Keratinocyte (primary cell): ENCODE results near the gene TMC7.

ENCODE experiments used
- CTCF ChIP-seq, 3 experiments: IDR thresholded peaks in 1 of 3; conservative IDR thresholded peaks in 1 of 3; optimal IDR thresholded peaks in 1 of 3; 2 replicates in 2 of 3; 3 replicates in 1 of 3; pipeline versions ENCODE3 to v1.5.1; 2011; ENCODE audit warnings: low read length in 3 of 3, mild to moderate bottlenecking in 3 of 3, moderate library complexity in 2 of 3, control low read depth in 1 of 3, inconsistent platforms in 1 of 3; ENCODE audit not compliant: insufficient read depth in 2 of 3; ENCODE audit errors: extremely low read depth in 1 of 3
- EZH2 ChIP-seq: IDR thresholded peaks from one replicate; pipeline ENCODE4 v1.6.1; 2012; ENCODE audit warnings: inconsistent platforms, mild to moderate bottlenecking, low read length, moderate library complexity

- TF ChIP-seq EZH2 (no peak), CTCF (optimal IDR thresholded peaks at IDR 0.05 in 1 of 3, IDR thresholded peaks at IDR 0.05 in 1 of 3, conservative IDR thresholded peaks at IDR 0.05 in 1 of 3; ENCODE audit: extremely low read depth in 1 of 3, insufficient read depth in 2 of 3, low read length in 3 of 3) (no peak)
Measured at GRCh38 chr16:19106625-19107020, 122.9 kb downstream of the TMC7 start.
